HCT116 (cell line): ENCODE measurements around the gene FKBP10. TPM values are rescaled to one million over a fixed set of nuclear protein-coding genes. Genes with fewer than 3 reads are reported as not detected.

Source experiments
- ATF3 ChIP-seq: IDR thresholded peaks from 2 replicates; pipeline ENCODE4 v1.6.1; 2012
- MAX ChIP-seq: IDR thresholded peaks from 2 replicates; pipeline ENCODE4 v1.6.1; 2012
- ZBTB33 ChIP-seq: IDR thresholded peaks from 2 replicates; pipeline ENCODE4 v1.6.1; 2011; ENCODE audit warnings: mild to moderate bottlenecking, low read length, moderate library complexity; ENCODE audit not compliant: insufficient replicate concordance; ENCODE audit errors: extremely low read depth
- total RNA-seq: library from RNA; stranded (reverse); gene quantifications from one replicate; pipeline ENCODE4 v1.2.1, GENCODE V29; 2021; ENCODE audit not compliant: unreplicated experiment

Gene FKBP10
- total RNA-seq, 1 experiment from 2014 or later: 78.5 TPM

GRCh38 chr17:41871789-41872188, 59.0 kb downstream of the FKBP10 start (continued):
- TF ChIP-seq ZBTB33 (no peak), MAX (no peak), ATF3 (no peak)
- TF ChIP-seq, all 23 proteins: peak for 0

Other genes starting within 250 kb of the FKBP10 start
- gene KRT9, start 240.9 kb upstream of the FKBP10 start, total RNA-seq: 0.15 TPM
- not detected for gene KRT14, start 226.1 kb upstream of the FKBP10 start, total RNA-seq
- 0.61 TPM for gene KRT16, start 200.2 kb upstream of the FKBP10 start, total RNA-seq
- not detected for gene KRT17, start 188.4 kb upstream of the FKBP10 start, total RNA-seq
- gene EIF1, start 124.1 kb upstream of the FKBP10 start, total RNA-seq: 1,082 TPM
- not detected for gene GAST, start 100.7 kb upstream of the FKBP10 start, total RNA-seq
- gene HAP1, start 78.4 kb upstream of the FKBP10 start, total RNA-seq: 3.4 TPM
- gene JUP, start 26.3 kb upstream of the FKBP10 start, total RNA-seq: 224 TPM
- gene P3H4, start 1.1 kb upstream of the FKBP10 start, total RNA-seq: 23.4 TPM
- gene NT5C3B, start 23.2 kb downstream of the FKBP10 start, total RNA-seq: 110 TPM
- not detected for gene KLHL10, start 24.8 kb downstream of the FKBP10 start, total RNA-seq
- 22.4 TPM for gene KLHL11, start 52.4 kb downstream of the FKBP10 start, total RNA-seq
- gene ACLY, start 105.9 kb downstream of the FKBP10 start, total RNA-seq: 222 TPM
- 0.98 TPM for gene ODAD4, start 117.6 kb downstream of the FKBP10 start, total RNA-seq
- gene CNP, start 153.8 kb downstream of the FKBP10 start, total RNA-seq: 51.2 TPM
- gene DNAJC7, start 204.4 kb downstream of the FKBP10 start, total RNA-seq: 113 TPM
- gene NKIRAS2, start 207.1 kb downstream of the FKBP10 start, total RNA-seq: 26.4 TPM
- gene C17orf113, start 237.6 kb downstream of the FKBP10 start, total RNA-seq: 2.3 TPM